ENCODE results near the gene AMHR2. TPM values are rescaled to one million over a fixed set of nuclear protein-coding genes. Genes with fewer than 3 reads are reported as not detected.

Gene AMHR2
- total and polyA plus RNA-seq, 2 of the 4 experiments (the other 2 are of a cell fraction), result not detected

DNA sequence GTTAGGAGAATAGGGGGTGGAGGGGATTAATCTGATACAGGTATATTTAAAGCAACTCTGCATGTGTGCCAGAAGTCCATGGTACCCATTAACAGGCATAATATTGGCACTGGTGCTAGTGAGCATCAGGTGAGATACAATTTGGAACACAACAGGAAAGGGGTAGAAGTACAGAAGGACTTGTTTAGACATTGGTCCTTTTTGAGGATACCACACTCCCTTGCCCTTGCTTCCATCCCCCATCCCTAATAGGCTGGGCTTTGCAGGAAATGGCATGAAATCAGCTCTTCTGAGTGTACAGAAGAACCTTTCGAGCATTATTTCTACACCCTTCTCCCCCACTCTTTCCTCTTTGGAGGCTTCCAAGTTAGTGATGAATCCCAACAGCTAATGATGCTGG lies 44.6 kb downstream of the AMHR2 start:
- no peaks in the 10 kb centered on the region for H3K9me3 ChIP-seq (ENCODE audit: control insufficient read depth, insufficient read depth, low read length)
- peaks cover 40 to 73% of the 10 kb centered on the region in 2 experiments for H3K79me1 ChIP-seq (ENCODE audit: low read depth in 1 of 2, low read length in 2 of 2)
- in situ Hi-C loops (cut with MboI; ENCODE audit: low sequenced_read_pairs) (no loop called here), dilution Hi-C loops (cut with HindIII; ENCODE audit: low sequenced_read_pairs, unreplicated experiment) (no loop called here), intact Hi-C loops (cut with micrococcal nuclease) (no loop called here)
- no peak overlapping the region for H3K18ac ChIP-seq (ENCODE audit: low read depth, low read length)
- no peaks in the 10 kb centered on the region for H3K27me3 ChIP-seq (ENCODE audit: control insufficient read depth, insufficient read depth, low read length)
- no peak overlapping the region for H2BK120ac ChIP-seq (ENCODE audit: low read depth, low read length)
- no peak overlapping the region for H2AK9ac ChIP-seq (replicated peaks; ENCODE audit: low read depth, low read length, poor library complexity)
- DNase-seq, result no peak
- no peak overlapping the region for H4K91ac ChIP-seq (ENCODE audit: insufficient read depth, low read depth, low read length)
- H3K4me2 ChIP-seq (ENCODE audit: low read depth, low read length), result no peak overlapping the region
- H2BK5ac ChIP-seq (ENCODE audit: low read depth, low read length, poor library complexity, severe bottlenecking), result no peak overlapping the region
- H3K23ac ChIP-seq (ENCODE audit: low read depth, low read length), result no peak overlapping the region
- CTCF ChIA-PET, result interaction anchor here (0.6 kb wide), 1 partner anchor 11 kb away, joined by 3 read pairs; no protein-coding TSS in a partner anchor
- H3K4me3 ChIP-seq (ENCODE audit: insufficient read depth, low read depth, low read length), result no peak overlapping the region
- ATAC-seq (ENCODE audit: low read depth), result no peak
- H4K20me1 ChIP-seq (ENCODE audit: insufficient read depth, low read length), result peaks cover 82% of the 10 kb centered on the region
- H3K56ac ChIP-seq (ENCODE audit: extremely low read depth, insufficient read depth, low read length), result no peak overlapping the region
- TF ChIP-seq BHLHE40 (IDR thresholded peaks at IDR 0.05; ENCODE audit: low read depth, low read length) (no peak), CHD1 (IDR thresholded peaks at IDR 0.05; ENCODE audit: low read depth, low read length) (no peak)
- TF ChIP-seq, protein P1, sequence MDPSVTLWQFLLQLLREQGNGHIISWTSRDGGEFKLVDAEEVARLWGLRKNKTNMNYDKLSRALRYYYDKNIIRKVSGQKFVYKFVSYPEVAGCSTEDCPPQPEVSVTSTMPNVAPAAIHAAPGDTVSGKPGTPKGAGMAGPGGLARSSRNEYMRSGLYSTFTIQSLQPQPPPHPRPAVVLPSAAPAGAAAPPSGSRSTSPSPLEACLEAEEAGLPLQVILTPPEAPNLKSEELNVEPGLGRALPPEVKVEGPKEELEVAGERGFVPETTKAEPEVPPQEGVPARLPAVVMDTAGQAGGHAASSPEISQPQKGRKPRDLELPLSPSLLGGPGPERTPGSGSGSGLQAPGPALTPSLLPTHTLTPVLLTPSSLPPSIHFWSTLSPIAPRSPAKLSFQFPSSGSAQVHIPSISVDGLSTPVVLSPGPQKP (IDR thresholded peaks at IDR 0.05; ENCODE audit: borderline replicate concordance, low read depth, low read length), result no peak
- peaks cover 84% of the 10 kb centered on the region for H3K36me3 ChIP-seq (ENCODE audit: control insufficient read depth, insufficient read depth, low read length)
- peaks cover 5% of the 10 kb centered on the region; the same call in 1 of the 2 replicates for H3K4me1 ChIP-seq (ENCODE audit: control insufficient read depth, insufficient read depth, low read length)
- no CpG with 5 or more reads among the region's 1 CpG for WGBS, 2 experiments (ENCODE audit: extremely low coverage in 2 of 2, insufficient read length in 1 of 2)
- no peak overlapping the region for H3K4ac ChIP-seq (ENCODE audit: low read depth, low read length)
- H2AFZ ChIP-seq (replicated peaks; ENCODE audit: low read length, poor library complexity), result no peak overlapping the region
- H2AK5ac ChIP-seq (ENCODE audit: low read depth, low read length), result no peak overlapping the region
- H4K8ac ChIP-seq (ENCODE audit: low read depth in 2 of 2, low read length in 2 of 2), result no peak overlapping the region
- no peak overlapping the region for H4K5ac ChIP-seq (ENCODE audit: low read depth, low read length)
- POLR2A ChIA-PET (ENCODE audit: unreplicated experiment), result no interaction called here
- H2BK15ac ChIP-seq (ENCODE audit: low read depth, low read length), result no peak overlapping the region
- H3K27ac ChIP-seq (ENCODE audit: insufficient read depth, low read length), result no peak overlapping the region
- no peak overlapping the region for H3K9ac ChIP-seq (ENCODE audit: low read depth, low read length)
- H3K14ac ChIP-seq (replicated peaks; ENCODE audit: low read depth, low read length), result no peak overlapping the region
- no peaks in the 10 kb centered on the region; the same call in 1 of the 2 replicates for H3K9me1 ChIP-seq (ENCODE audit: insufficient read depth, low read length)
- no peak overlapping the region for H2BK20ac ChIP-seq (ENCODE audit: low read depth, low read length)
- TSS peak; percentile 49 for BruUV-seq (replicated peaks)

Measured in IMR-90 (cell line).